ENCODE results near the gene PDE4B. TPM values are rescaled to one million over a fixed set of nuclear protein-coding genes. Genes with fewer than 3 reads are reported as not detected.

PDE4B gene
- total and polyA plus RNA-seq, 2 of the 13 experiments (the other 11 are each of a cell fraction or from before 2014, with no cell fraction given): not detected

DNA sequence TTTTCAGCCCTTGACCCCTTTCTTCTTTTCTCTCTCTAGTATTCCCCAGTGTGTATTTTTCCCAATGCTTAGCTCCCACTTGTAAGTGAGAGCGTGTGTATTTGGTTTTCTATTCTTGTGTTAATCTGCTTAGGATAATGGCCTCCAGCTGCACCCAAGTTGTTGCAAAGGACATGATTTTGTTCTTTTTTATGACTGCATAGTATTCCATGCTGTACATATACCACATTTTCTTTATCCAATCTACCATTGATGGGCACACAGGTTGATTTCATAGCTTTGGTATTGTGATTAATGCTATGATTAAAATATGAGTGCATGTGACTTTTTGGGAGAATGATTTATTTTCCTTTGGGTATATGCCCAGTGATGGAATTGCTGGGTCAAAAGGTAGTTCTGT, 104.8 kb downstream of the PDE4B start:
- no peak for ATAC-seq

More for the DNA sequence above, 104.8 kb downstream of the PDE4B start:
- H4K20me1 ChIP-seq (ENCODE audit: insufficient read depth, low read length): no peaks in the 10 kb centered on the region
- no peak for TF ChIP-seq ZSCAN22 (CRISPR knock-in tag; IDR thresholded peaks at IDR 0.05)
- TF ChIP-seq ELF1 (CRISPR knock-in tag; IDR thresholded peaks at IDR 0.05): no peak
- TF ChIP-seq GTF3A (CRISPR knock-in tag; conservative IDR thresholded peaks at IDR 0.05): no peak
- TF ChIP-seq ZFP62 (CRISPR knock-in tag; IDR thresholded peaks at IDR 0.05): no peak
- TF ChIP-seq XBP1 (CRISPR knock-in tag; IDR thresholded peaks at IDR 0.05): no peak
- no peak for TF ChIP-seq BRD4 (CRISPR knock-in tag; IDR thresholded peaks at IDR 0.05)
- no peak for TF ChIP-seq MAFK (conservative IDR thresholded peaks at IDR 0.05 in 1 of 2, IDR thresholded peaks at IDR 0.05 in 1 of 2; ENCODE audit: low read length in 2 of 2)
- TF ChIP-seq HDAC1 (CRISPR knock-in tag; IDR thresholded peaks at IDR 0.05): no peak
- TF ChIP-seq, protein P1, sequence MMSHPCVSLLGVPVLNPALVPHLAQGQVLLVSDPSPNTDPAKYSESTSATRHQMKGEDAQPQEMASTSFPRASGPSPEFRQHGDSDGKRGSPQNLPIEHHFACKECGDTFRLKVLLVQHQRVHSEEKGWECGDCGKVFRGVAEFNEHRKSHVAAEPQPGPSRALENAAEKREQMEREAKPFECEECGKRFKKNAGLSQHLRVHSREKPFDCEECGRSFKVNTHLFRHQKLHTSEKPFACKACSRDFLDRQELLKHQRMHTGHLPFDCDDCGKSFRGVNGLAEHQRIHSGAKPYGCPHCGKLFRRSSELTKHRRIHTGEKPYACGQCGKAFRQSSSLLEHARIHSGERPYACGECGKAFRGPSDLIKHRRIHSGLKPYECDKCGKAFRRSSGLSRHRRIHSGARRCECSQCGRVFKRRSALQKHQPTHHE (CRISPR knock-in tag; IDR thresholded peaks at IDR 0.05; ENCODE audit: borderline replicate concordance): no peak
- no peak for TF ChIP-seq ZNF558 (CRISPR knock-in tag; IDR thresholded peaks at IDR 0.05; ENCODE audit: borderline replicate concordance)
- TF ChIP-seq ZSCAN25 (CRISPR knock-in tag; IDR thresholded peaks at IDR 0.05): no peak
- TF ChIP-seq, protein P2, sequence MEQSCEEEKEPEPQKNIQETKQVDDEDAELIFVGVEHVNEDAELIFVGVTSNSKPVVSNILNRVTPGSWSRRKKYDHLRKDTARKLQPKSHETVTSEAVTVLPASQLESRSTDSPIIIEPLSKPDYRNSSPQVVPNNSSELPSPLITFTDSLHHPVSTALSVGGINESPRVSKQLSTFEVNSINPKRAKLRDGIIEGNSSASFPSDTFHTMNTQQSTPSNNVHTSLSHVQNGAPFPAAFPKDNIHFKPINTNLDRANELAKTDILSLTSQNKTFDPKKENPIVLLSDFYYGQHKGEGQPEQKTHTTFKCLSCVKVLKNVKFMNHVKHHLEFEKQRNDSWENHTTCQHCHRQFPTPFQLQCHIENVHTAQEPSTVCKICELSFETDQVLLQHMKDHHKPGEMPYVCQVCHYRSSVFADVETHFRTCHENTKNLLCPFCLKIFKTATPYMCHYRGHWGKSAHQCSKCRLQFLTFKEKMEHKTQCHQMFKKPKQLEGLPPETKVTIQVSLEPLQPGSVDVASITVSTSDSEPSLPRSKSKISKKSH (CRISPR knock-in tag; IDR thresholded peaks at IDR 0.05; ENCODE audit: borderline replicate concordance): no peak
- no peaks in the 10 kb centered on the region for H3K4me1 ChIP-seq (ENCODE audit: insufficient read depth, low read length)
- DNase-seq (ENCODE audit: low spot score) (no peak), FAIRE-seq (no peak)
- H2AFZ ChIP-seq (ENCODE audit: low read length): no peak overlapping the region
- ChIA-PET CTCF (ENCODE audit: low intra/inter-chr PET ratio, low total read pairs) (no interaction called here), POLR2A (no interaction called here)
- no peak overlapping the region for H3K4me2 ChIP-seq (ENCODE audit: low read depth, low read length)
- no peaks in the 10 kb centered on the region for H3K79me2 ChIP-seq (ENCODE audit: insufficient read depth, low read length)
- intact Hi-C loops (cut with micrococcal nuclease; ENCODE audit: unreplicated experiment): no loop called here
- in situ Hi-C loops (cut with HindIII; ENCODE audit: extremely low pct_ligation_motif_present, low pct_unique_long_range_greater_than_20kb): no loop called here
- 0% methylated on average over 1 of the region's 1 CpG for WGBS (ENCODE audit: low lambda C conversion rate)
- BruUV-seq (replicated peaks): no TSS peak
- H3K4me3 ChIP-seq (replicated peaks in 1 of 3; ENCODE audit: insufficient read depth in 1 of 3, low read depth in 2 of 3, low read length in 3 of 3): no peak overlapping the region
- H3K36me3 ChIP-seq (replicated peaks in 1 of 2; ENCODE audit: control insufficient read depth in 1 of 2, insufficient read depth in 2 of 2, low read length in 2 of 2): no peaks in the 10 kb centered on the region
- H3K27me3 ChIP-seq (ENCODE audit: control insufficient read depth in 1 of 2, insufficient read depth in 2 of 2, low read length in 2 of 2): no peaks in the 10 kb centered on the region
- no peak overlapping the region for H3K27ac ChIP-seq (ENCODE audit: extremely low read length, insufficient read depth, low read length)
- no peaks in the 10 kb centered on the region for H3K9me3 ChIP-seq (ENCODE audit: low read length)
- H3K9ac ChIP-seq (ENCODE audit: insufficient read depth, low read depth, low read length): no peak overlapping the region

Measured in HepG2 (cell line).